GM10248 (cell line): ENCODE data around the gene SMYD3.

ENCODE experiments used
- CTCF ChIA-PET: fragments of 300-600 bp; sonication (Branson Sonifier 250); formaldehyde crosslinking; extraction: SDS; loops from one replicate; lab custom pipeline; 2021; ENCODE audit warnings: antibody characterized with exemption; lab: Yijun Ruan, JAX
- POLR2A ChIA-PET: fragments of 350-650 bp; sonication (Branson Sonifier 250); formaldehyde crosslinking; extraction: SDS; loops from one replicate; lab custom pipeline; 2020; ENCODE audit warnings: antibody characterized with exemption; lab: Yijun Ruan, JAX
- DNase-seq: peaks from one replicate; pipeline ENCODE4 v3.0.0; 2012; ENCODE audit errors: extremely low spot score
- CTCF ChIP-seq: IDR thresholded peaks from 2 replicates; pipeline ENCODE4 v1.5.1; 2012; ENCODE audit warnings: mild to moderate bottlenecking, low read depth; ENCODE audit errors: extremely low read depth, missing control alignments, control extremely low read depth

Gene SMYD3

GRCh38 chr1:246518456-246519205 lies 11.6 kb upstream of the SMYD3 start:
- CTCF ChIA-PET, result interaction anchor here (1.4 to 4.0 kb wide), 2 partner anchors 9 to 12 kb away, joined by 3 to 21 read pairs; partner anchors contain the start of gene SMYD3
- no peak for DNase-seq
- no peak for TF ChIP-seq CTCF
- POLR2A ChIA-PET, result no interaction called here

GRCh38 chr1:246517391-246517790 lies 10.3 kb upstream of the SMYD3 start:
- ChIA-PET POLR2A (no interaction called here), CTCF (interaction anchor here (4.0 kb wide), 1 partner anchor 10 kb away, joined by 21 read pairs; the partner anchor contains the start of gene SMYD3)
- TF ChIP-seq CTCF, result no peak
- no peak for DNase-seq

GRCh38 chr1:246516126-246516525 lies 9.0 kb upstream of the SMYD3 start:
- POLR2A ChIA-PET, result no interaction called here
- no peak for TF ChIP-seq CTCF
- no peak for DNase-seq
- CTCF ChIA-PET, result interaction anchor here (1.0 to 4.0 kb wide), 3 partner anchors 9 to 238 kb away, joined by 3 to 21 read pairs (median 4); partner anchors contain the start of gene SMYD3

- ChIA-PET POLR2A (no interaction called here), CTCF (interaction anchor here (1.0 to 4.0 kb wide), 3 partner anchors 9 to 239 kb away, joined by 3 to 21 read pairs (median 4); partner anchors contain the start of gene SMYD3)
- DNase-seq, result no peak
- no peak for TF ChIP-seq CTCF
These were observed 8.4 kb upstream of the SMYD3 start for GRCh38 chr1:246515390-246516005.

- ChIA-PET CTCF (interaction anchor here (1.2 to 1.6 kb wide), 2 partner anchors 15 to 1361 kb away, joined by 3 to 4 read pairs; no protein-coding TSS in a partner anchor), POLR2A (no interaction called here)
- no peak for TF ChIP-seq CTCF
- DNase-seq, result no peak
These were observed 6.7 kb upstream of the SMYD3 start for GRCh38 chr1:246513619-246514343.

- DNase-seq, result no peak
- ChIA-PET CTCF (interaction anchor here (1.2 kb wide), 1 partner anchor 1360 kb away, joined by 3 read pairs; no protein-coding TSS in a partner anchor), POLR2A (no interaction called here)
- TF ChIP-seq CTCF, result no peak
These were observed 6.0 kb upstream of the SMYD3 start for GRCh38 chr1:246513041-246513440.
